A673 (cell line): ENCODE data around the gene PPP1R18.

ENCODE experiments used
- CTCF ChIP-seq: fragments of 300-800, 200-600 bp; sonication (generic); conservative IDR thresholded peaks from 2 replicates; pipeline ENCODE4 v1.5.1; 2017; ENCODE audit warnings: low read depth, mild to moderate bottlenecking, antibody characterized with exemption, low read length, moderate library complexity, mixed read lengths
- EZH2 ChIP-seq: fragments of 200-600 bp; sonication (generic); IDR thresholded peaks from 2 replicates; pipeline ENCODE4 v1.6.1; 2017; ENCODE audit warnings: borderline replicate concordance, low read depth, mild to moderate bottlenecking, mixed read lengths, antibody characterized with exemption, low read length; ENCODE audit not compliant: poor library complexity, severe bottlenecking

- no peak for TF ChIP-seq CTCF
- TF ChIP-seq EZH2: no peak
Observed at GRCh38 chr6:30689985-30690384, 3.5 kb upstream of the PPP1R18 start.
